ENCODE data around the gene CCDC60. TPM values are rescaled to one million over a fixed set of nuclear protein-coding genes. Genes with fewer than 3 reads are reported as not detected.

The CCDC60 gene
- total RNA-seq, 6 donors from 2014 or later: 0.76 to 12.5 (median 2.3) TPM; not detected in 1

- Histone ChIP-seq H3K27ac (no peak overlapping the region), H3K4me3 (no peak overlapping the region), H3K27me3 (no peaks in the 10 kb centered on the region), H3K4me1 (no peaks in the 10 kb centered on the region), H3K9me3 (no peaks in the 10 kb centered on the region), H3K36me3 (no peaks in the 10 kb centered on the region)
- DNase-seq: no peak
- WGBS, 2 donors: 90 to 100% methylated on average over 2 of the region's 2 CpGs
- no peak for ATAC-seq (ENCODE audit: low FRiP score in 2 of 2)
- TF ChIP-seq EP300 (IDR thresholded peaks at IDR 0.05) (no peak), CTCF (IDR thresholded peaks at IDR 0.05) (no peak), POLR2AphosphoS5 (IDR thresholded peaks at IDR 0.05) (no peak), POLR2A (IDR thresholded peaks at IDR 0.05) (no peak)
Observed at GRCh38 chr12:119578112-119578511, 243.6 kb downstream of the CCDC60 start.

GRCh38 chr12:119589097-119589496 is 254.6 kb downstream of the CCDC60 start:
- WGBS, 2 donors: 63 to 68% methylated on average over 1 of the region's 1 CpG
- Histone ChIP-seq H3K4me3 (no peak overlapping the region), H3K27ac (no peak overlapping the region), H3K9me3 (no peaks in the 10 kb centered on the region), H3K4me1 (peaks cover 0 to 10% (median 3%) of the 10 kb centered on the region in 4 donors), H3K36me3 (no peaks in the 10 kb centered on the region), H3K27me3 (peaks cover 0 to 5% (median 1%) of the 10 kb centered on the region in 4 donors)
- DNase-seq: no peak
- ATAC-seq (ENCODE audit: low FRiP score in 2 of 2): peak in 1 of 2 donors; percentile 31
- no peak for TF ChIP-seq POLR2A (IDR thresholded peaks at IDR 0.05)
- no peak for TF ChIP-seq CTCF (IDR thresholded peaks at IDR 0.05)
- no peak for TF ChIP-seq EP300 (IDR thresholded peaks at IDR 0.05)
- peak in 1 of 2 donors; percentile 30 for TF ChIP-seq POLR2AphosphoS5 (IDR thresholded peaks at IDR 0.05)

- WGBS, 2 donors: 80 to 91% methylated on average over 4 of the region's 4 CpGs
- H3K27ac ChIP-seq: no peak overlapping the region
- H3K9me3 ChIP-seq: no peaks in the 10 kb centered on the region
- peaks cover 0 to 9% (median 2%) of the 10 kb centered on the region in 4 donors for H3K27me3 ChIP-seq
- no peak for ATAC-seq (ENCODE audit: low FRiP score in 2 of 2)
- no peak for DNase-seq
- TF ChIP-seq POLR2A (IDR thresholded peaks at IDR 0.05) (no peak), CTCF (IDR thresholded peaks at IDR 0.05) (no peak), EP300 (IDR thresholded peaks at IDR 0.05) (no peak), POLR2AphosphoS5 (IDR thresholded peaks at IDR 0.05) (no peak)
- H3K4me1 ChIP-seq: peaks cover 0 to 15% (median 8%) of the 10 kb centered on the region in 4 donors
- no peaks in the 10 kb centered on the region for H3K36me3 ChIP-seq
- no peak overlapping the region for H3K4me3 ChIP-seq
Observed at GRCh38 chr12:119589634-119590033, 255.1 kb downstream of the CCDC60 start.

Other genes with a start within 250 kb of the CCDC60 start
- gene HSPB8, start 155.8 kb upstream of the CCDC60 start, total RNA-seq: 10 to 100 TPM; 15.7 to 59.9 (median 39.8) TPM